HepG2 (cell line): ENCODE measurements around the gene R3HDM4. TPM values are rescaled to one million over a fixed set of nuclear protein-coding genes. Genes with fewer than 3 reads are reported as not detected.

Source experiments
- ATAC-seq: fragments of 200-7000 bp; cut with Tn5 transposase; 3 replicates; pipeline ENCODE4 v1.9.1; 2020; ENCODE audit warnings: mild to moderate bottlenecking, moderate library complexity
- BruUV-seq: library from RNA; stranded (reverse); fragments of 400-500 nt; replicated peaks from 2 replicates; lab custom pipeline; 2021; lab: Mats Ljungman, UMichigan
- CTCF ChIA-PET: fragments of 300-600 bp; formaldehyde crosslinking; extraction: SDS; loops from one replicate; lab custom pipeline; 2021; ENCODE audit warnings: low total read pairs, inconsistent platforms, low intra/inter-chr PET ratio; lab: Yijun Ruan, JAX
- POLR2A ChIA-PET: fragments of 350-600 bp; sonication (Branson Sonifier 250); formaldehyde crosslinking; loops from one replicate; lab custom pipeline; 2020; ENCODE audit warnings: antibody characterized with exemption, inconsistent platforms; lab: Yijun Ruan, JAX
- DNase-seq: peaks from one replicate; pipeline ENCODE4 v3.0.0-alpha.2; 2015; ENCODE audit warnings: low spot score
- FAIRE-seq: peaks from 3 replicates; lab custom pipeline; 2011; peaks lifted over from hg19 to GRCh38; lab: Jason Lieb, UNC
- H2AFZ ChIP-seq: one replicate; pipeline ENCODE4 v1.6.1; 2011; ENCODE audit warnings: low read length, inconsistent platforms
- H3K27ac ChIP-seq: fragments of 300-600 bp; 3 replicates; pipeline ENCODE4 v1.8.0; 2011; ENCODE audit warnings: mixed run types, mild to moderate bottlenecking, mixed read lengths, low read length, inconsistent platforms; ENCODE audit not compliant: insufficient read depth; ENCODE audit errors: extremely low read length
- H3K27me3 ChIP-seq, 2 experiments: fragments of 200-600 bp in 1 of 2; 2 replicates in 1 of 2; 3 replicates in 1 of 2; pipeline versions ENCODE4 v1.6.0 to v1.8.0; 2011; ENCODE audit warnings: low read length in 2 of 2, mild to moderate bottlenecking in 2 of 2, moderate library complexity in 2 of 2, inconsistent platforms in 1 of 2; ENCODE audit not compliant: insufficient read depth in 2 of 2, control insufficient read depth in 1 of 2
- H3K36me3 ChIP-seq, 2 experiments: fragments of 200-600 bp in 1 of 2; replicated peaks in 1 of 2; 2 replicates in 1 of 2; 3 replicates in 1 of 2; pipeline versions ENCODE4 v1.5.1 to v1.8.0; 2011; ENCODE audit warnings: low read length in 2 of 2, inconsistent platforms in 1 of 2; ENCODE audit not compliant: insufficient read depth in 2 of 2, control insufficient read depth in 1 of 2
- H3K4me1 ChIP-seq: 2 replicates; pipeline ENCODE4 v1.5.1; 2012; ENCODE audit warnings: low read length, inconsistent platforms; ENCODE audit not compliant: insufficient read depth
- H3K4me2 ChIP-seq: 2 replicates; pipeline ENCODE4 v1.6.0; 2011; ENCODE audit warnings: low read depth, low read length, inconsistent platforms
- H3K4me3 ChIP-seq, 3 experiments: fragments of 200-600 bp in 1 of 3; sonication (generic), shearing (Covaris generic) in 1 of 3; replicated peaks in 1 of 3; 2 replicates each; pipeline ENCODE4 v1.5.1; 2011 to 2016; ENCODE audit warnings: low read length in 3 of 3, inconsistent platforms in 2 of 3, low read depth in 2 of 3, mild to moderate bottlenecking in 2 of 3, control low read depth in 1 of 3, mixed read lengths in 1 of 3; ENCODE audit not compliant: insufficient read depth in 1 of 3
- H3K79me2 ChIP-seq: one replicate; pipeline ENCODE4 v1.6.1; 2011; ENCODE audit warnings: low read length, inconsistent platforms; ENCODE audit not compliant: insufficient read depth
- H3K9ac ChIP-seq: 2 replicates; pipeline ENCODE4 v1.6.0; 2011; ENCODE audit warnings: mild to moderate bottlenecking, low read depth, low read length, inconsistent platforms; ENCODE audit not compliant: insufficient read depth
- H3K9me3 ChIP-seq: 2 replicates; pipeline ENCODE4 v1.5.1; 2012; ENCODE audit warnings: mild to moderate bottlenecking, low read length
- H4K20me1 ChIP-seq: 2 replicates; pipeline ENCODE4 v1.6.0; 2011; ENCODE audit warnings: inconsistent platforms, mild to moderate bottlenecking, low read length, moderate library complexity; ENCODE audit not compliant: insufficient read depth
- AGO2 ChIP-seq: fragments of 200-400 bp; formaldehyde crosslinking; optimal IDR thresholded peaks from 2 replicates; pipeline ENCODE3; 2017; ENCODE audit warnings: mild to moderate bottlenecking, low read depth, low read length, moderate library complexity
- FUBP1 ChIP-seq: sonication (generic); formaldehyde crosslinking; IDR thresholded peaks from 2 replicates; pipeline ENCODE4 v1.5.1; 2020; ENCODE audit warnings: missing genetic modification reagents, mild to moderate bottlenecking, borderline replicate concordance
- HDAC2 ChIP-seq: sonication (generic); formaldehyde crosslinking; IDR thresholded peaks from 2 replicates; pipeline ENCODE4 v1.4.0; 2020; ENCODE audit warnings: missing genetic modification reagents
- MAFF ChIP-seq: IDR thresholded peaks from 2 replicates; pipeline ENCODE4 v1.6.1; 2011; ENCODE audit warnings: low read depth, low read length, improper control_type of control experiment
- SMAD1 ChIP-seq: sonication (generic); formaldehyde crosslinking; IDR thresholded peaks from 2 replicates; pipeline ENCODE4 v1.4.0; 2020; ENCODE audit warnings: missing genetic modification reagents, low read depth, mild to moderate bottlenecking, borderline replicate concordance
- THAP9 ChIP-seq: sonication (generic); formaldehyde crosslinking; IDR thresholded peaks from 2 replicates; pipeline ENCODE4; 2020; ENCODE audit warnings: missing genetic modification reagents, mild to moderate bottlenecking, borderline replicate concordance
- ZBTB33 ChIP-seq: sonication (generic); formaldehyde crosslinking; IDR thresholded peaks from 2 replicates; pipeline ENCODE4 v1.4.0; 2020; ENCODE audit warnings: missing genetic modification reagents
- WGBS: methylation state at CpG from one replicate; pipeline ENCODE4 v1.1.6; 2017; ENCODE audit warnings: low lambda C conversion rate; 5-methylcytosine and 5-hydroxymethylcytosine counted together
- in situ Hi-C: cut with HindIII; loops from 2 replicates; pipeline ENCODE4 v1.10.0; 2017; ENCODE audit warnings: low pct_unique_long_range_greater_than_20kb; ENCODE audit not compliant: extremely low pct_ligation_motif_present
- intact Hi-C: fragments of 100-400 bp; cut with micrococcal nuclease; formaldehyde crosslinking; loops from one replicate; pipeline ENCODE4 v1.10.0; 2022; ENCODE audit not compliant: unreplicated experiment
- polyA plus RNA-seq, 8 experiments: library from polyadenylated mRNA; depleted of rRNA in 3 of 8; stranded (reverse) in 7 of 8; unstranded in 1 of 8; fragments of >200 nt; fragmentation: Illumina TruSeq in 4 of 8; extraction: Trizol in 4 of 8; gene quantifications; 2 replicates each; pipeline versions ENCODE4 v1.2.1 to v1.2.3, GENCODE V29; 2011 to 2016; ENCODE audit warnings: low read depth in 4 of 8, missing spikeins in 1 of 8, mixed read lengths in 1 of 8; ENCODE audit not compliant: insufficient read depth in 1 of 8
- total RNA-seq, 5 experiments: library from RNA; depleted of rRNA; stranded (reverse); fragments of >200 nt; fragmentation: Illumina TruSeq; extraction: Trizol; gene quantifications; 2 replicates each; pipeline ENCODE4 v1.2.3, GENCODE V29; 2016; ENCODE audit warnings: low read depth in 1 of 5

The R3HDM4 gene
- total and polyA plus RNA-seq, 2 of the 13 experiments (the other 11 are each of a cell fraction or from before 2014, with no cell fraction given), result 26.2 to 26.9 TPM

GRCh38 chr19:901216-902092, 11.6 kb downstream of the R3HDM4 start:
- no peak for DNase-seq
- H3K36me3 ChIP-seq, result peaks cover 7 to 14% of the 10 kb centered on the region in 2 experiments; a peak in 4 of 5 replicates
- no peak for TF ChIP-seq MAFF
- no peak overlapping the region for H3K4me2 ChIP-seq
- no TSS peak for BruUV-seq
- H3K27ac ChIP-seq, result no peak overlapping the region
- H3K9ac ChIP-seq, result no peak overlapping the region
- no peak for ATAC-seq
- WGBS, result 98% methylated on average over 25 of the region's 27 CpGs
- H3K4me1 ChIP-seq, result no peaks in the 10 kb centered on the region
- intact Hi-C loops (no loop called here), in situ Hi-C loops (no loop called here)
- H3K27me3 ChIP-seq, result no peaks in the 10 kb centered on the region
- H3K9me3 ChIP-seq, result no peaks in the 10 kb centered on the region
- POLR2A ChIA-PET, result no interaction called here
- no peak overlapping the region for H2AFZ ChIP-seq
- FAIRE-seq, result no peak
- H3K79me2 ChIP-seq, result no peaks in the 10 kb centered on the region
- no peaks in the 10 kb centered on the region for H4K20me1 ChIP-seq
- CTCF ChIA-PET, result no interaction called here
- no peak overlapping the region for H3K4me3 ChIP-seq

- WGBS, result 92% methylated on average over 30 of the region's 30 CpGs
- DNase-seq (no peak), ATAC-seq (peak; percentile 14; the same call in 2 of the 3 replicates), FAIRE-seq (no peak)
- Histone ChIP-seq H3K79me2 (no peaks in the 10 kb centered on the region), H3K4me3 (no peak overlapping the region), H3K4me2 (no peak overlapping the region), H2AFZ (no peak overlapping the region), H3K27ac (no peak overlapping the region), H3K27me3 (no peaks in the 10 kb centered on the region), H3K9me3 (no peaks in the 10 kb centered on the region), H4K20me1 (no peaks in the 10 kb centered on the region), H3K9ac (no peak overlapping the region), H3K36me3 (peaks cover 7 to 15% of the 10 kb centered on the region in 2 experiments; a peak in 4 of 5 replicates), H3K4me1 (no peaks in the 10 kb centered on the region)
- in situ Hi-C loops, result no loop called here
- POLR2A ChIA-PET, result no interaction called here
- intact Hi-C loops, result no loop called here
- CTCF ChIA-PET, result no interaction called here
- no TSS peak for BruUV-seq
- TF ChIP-seq SMAD1 (CRISPR knock-in tag), result no peak
- TF ChIP-seq ZBTB33 (CRISPR knock-in tag), result peak; percentile 66; the same call in 1 of the 2 replicates
- TF ChIP-seq FUBP1, result no peak
- TF ChIP-seq HDAC2, result no peak
- TF ChIP-seq THAP9 (CRISPR knock-in tag), result no peak
- TF ChIP-seq AGO2, result peak; percentile 34
Observed at GRCh38 chr19:900302-901111, 12.5 kb downstream of the R3HDM4 start.
